ENCODE results near the gene NELL1.

The NELL1 gene

GRCh38 chr11:20966489-20966888 lies 297.1 kb downstream of the NELL1 start:
- no peak for DNase-seq (ENCODE audit: low spot score)

- no peak for DNase-seq (ENCODE audit: low spot score)
These were observed 304.7 kb downstream of the NELL1 start for GRCh38 chr11:20973940-20974559.

GRCh38 chr11:20980736-20981135 lies 311.4 kb downstream of the NELL1 start:
- DNase-seq (ENCODE audit: low spot score): no peak

- DNase-seq (ENCODE audit: low spot score): no peak
These were observed 321.1 kb downstream of the NELL1 start for GRCh38 chr11:20990447-20990846.

GRCh38 chr11:20991471-20991870 lies 322.1 kb downstream of the NELL1 start:
- DNase-seq (ENCODE audit: low spot score): no peak

- no peak for DNase-seq (ENCODE audit: low spot score)
These were observed 337.9 kb downstream of the NELL1 start for GRCh38 chr11:21007297-21007696.

GRCh38 chr11:21018248-21018647 lies 348.9 kb downstream of the NELL1 start:
- DNase-seq (ENCODE audit: low spot score): no peak

- no peak for DNase-seq (ENCODE audit: low spot score)
These were observed 357.3 kb downstream of the NELL1 start for GRCh38 chr11:21026685-21027084.

- no peak for DNase-seq (ENCODE audit: low spot score)
These were observed 368.5 kb downstream of the NELL1 start for GRCh38 chr11:21037850-21038249.

- no peak for DNase-seq (ENCODE audit: low spot score)
These were observed 369.4 kb downstream of the NELL1 start for GRCh38 chr11:21038801-21039200.

- no peak for DNase-seq (ENCODE audit: low spot score)
These were observed 371.2 kb downstream of the NELL1 start for GRCh38 chr11:21040630-21041029.

GRCh38 chr11:21048626-21049025 lies 379.2 kb downstream of the NELL1 start:
- no peak for DNase-seq (ENCODE audit: low spot score)

- no peak for DNase-seq (ENCODE audit: low spot score)
These were observed 384.1 kb downstream of the NELL1 start for GRCh38 chr11:21053466-21053865.

GRCh38 chr11:21056644-21057043 lies 387.3 kb downstream of the NELL1 start:
- no peak for DNase-seq (ENCODE audit: low spot score)

- no peak for DNase-seq (ENCODE audit: low spot score)
These were observed 390.5 kb downstream of the NELL1 start for GRCh38 chr11:21059879-21060278.

- no peak for DNase-seq (ENCODE audit: low spot score)
These were observed 396.6 kb downstream of the NELL1 start for GRCh38 chr11:21066030-21066429.

- DNase-seq (ENCODE audit: low spot score): no peak
These were observed 399.5 kb downstream of the NELL1 start for GRCh38 chr11:21068886-21069285.

- DNase-seq (ENCODE audit: low spot score): no peak
These were observed 400.5 kb downstream of the NELL1 start for GRCh38 chr11:21069909-21070308.

- no peak for DNase-seq (ENCODE audit: low spot score)
These were observed 403.2 kb downstream of the NELL1 start for GRCh38 chr11:21072558-21072957.

GRCh38 chr11:21082853-21083252 lies 413.5 kb downstream of the NELL1 start:
- DNase-seq (ENCODE audit: low spot score): no peak

- no peak for DNase-seq (ENCODE audit: low spot score)
These were observed 419.5 kb downstream of the NELL1 start for GRCh38 chr11:21088930-21089329.

GRCh38 chr11:21104641-21105040 lies 435.3 kb downstream of the NELL1 start:
- no peak for DNase-seq (ENCODE audit: low spot score)

GRCh38 chr11:21105196-21105917 lies 436.0 kb downstream of the NELL1 start:
- no peak for DNase-seq (ENCODE audit: low spot score)

- no peak for DNase-seq (ENCODE audit: low spot score)
These were observed 440.0 kb downstream of the NELL1 start for GRCh38 chr11:21109341-21109740.

Measured in putamen (tissue), 1 donor.